ENCODE data around the gene ZMYND8.
A peak's percentile ranks its signal among the peaks of the same experiment; 100 is the strongest.
"Not testable (repeated sequence)": the region's sequence is repeated elsewhere in the genome, so short reads cannot be mapped to it uniquely, and the experiment has no call there.

The ZMYND8 gene

DNA sequence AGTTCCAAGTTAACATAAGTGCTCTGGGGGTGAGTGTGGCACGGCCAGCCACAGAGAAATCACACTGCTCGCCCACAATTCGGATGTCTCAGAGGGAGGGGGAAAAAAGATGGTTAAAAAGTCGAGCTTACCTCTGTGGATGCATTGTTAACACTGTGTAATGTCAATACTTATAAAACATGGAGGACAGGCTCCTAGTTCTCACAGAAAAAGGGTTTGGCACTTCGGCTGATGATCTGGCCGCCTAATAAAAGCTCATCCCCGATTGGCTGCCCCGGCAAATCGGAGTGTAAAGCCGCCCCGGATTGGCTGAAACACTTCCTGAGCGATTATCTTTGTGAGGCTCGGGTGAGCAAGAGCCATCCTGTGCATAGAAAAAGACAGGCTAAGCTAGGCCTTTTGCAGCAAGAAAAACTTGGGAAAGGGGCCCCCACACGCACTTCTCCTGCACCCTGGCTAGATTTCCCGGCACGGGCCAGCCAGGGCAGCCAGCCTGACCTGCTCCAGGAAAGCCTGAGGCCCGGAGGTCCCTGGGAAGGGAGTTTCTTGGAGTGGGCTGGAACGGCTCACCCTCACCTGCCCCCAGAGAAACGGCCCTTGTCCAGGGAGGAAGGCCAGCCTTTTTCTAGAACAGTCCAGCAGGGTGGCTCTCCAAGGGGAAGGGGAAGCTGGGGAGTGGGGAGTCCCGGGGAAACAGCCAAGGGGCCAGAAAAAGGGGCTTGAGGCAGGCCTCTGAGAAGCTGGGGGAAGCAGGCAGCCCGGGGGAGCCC, at the start of gene ZMYND8:
Gene ZMYND8, minus strand, starts transcription at position 174 of the 770 bp plus-strand sequence. Its CDS starts 29 bp downstream, at position 145.
- DNase-seq (ENCODE audit: low spot score) = peak; percentile 96

DNA sequence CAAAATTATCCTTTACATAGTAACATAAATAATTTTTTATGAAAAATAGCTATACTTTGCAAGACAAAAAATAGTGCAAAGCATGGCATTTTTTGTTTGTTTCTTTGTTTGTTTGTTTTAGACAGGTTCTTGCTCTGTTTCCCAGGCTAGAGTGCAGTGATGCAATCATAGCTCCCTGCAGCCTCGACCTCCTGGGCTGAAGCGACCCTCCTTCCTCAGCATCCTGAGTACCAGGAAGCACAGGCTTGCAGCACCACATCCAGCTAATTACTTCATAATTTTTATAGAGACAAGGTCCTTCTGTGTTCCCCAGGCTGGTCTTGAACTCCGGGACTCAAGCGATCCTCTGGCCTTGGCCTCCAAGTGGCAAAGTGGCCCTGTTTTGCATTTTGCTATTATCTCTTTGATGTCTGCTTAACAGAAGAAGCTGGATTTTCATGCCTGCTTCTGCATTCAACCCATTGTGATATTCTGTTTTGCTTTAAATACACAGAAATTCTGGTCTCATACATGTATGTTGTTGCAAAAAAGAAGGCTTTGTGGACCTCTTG, 49.4 kb upstream of the ZMYND8 start:
- no peak for DNase-seq (ENCODE audit: low spot score)

- DNase-seq (ENCODE audit: low spot score) = peak; percentile 18
Measured at GRCh38 chr20:47400685-47401084, 44.2 kb upstream of the ZMYND8 start.

DNA sequence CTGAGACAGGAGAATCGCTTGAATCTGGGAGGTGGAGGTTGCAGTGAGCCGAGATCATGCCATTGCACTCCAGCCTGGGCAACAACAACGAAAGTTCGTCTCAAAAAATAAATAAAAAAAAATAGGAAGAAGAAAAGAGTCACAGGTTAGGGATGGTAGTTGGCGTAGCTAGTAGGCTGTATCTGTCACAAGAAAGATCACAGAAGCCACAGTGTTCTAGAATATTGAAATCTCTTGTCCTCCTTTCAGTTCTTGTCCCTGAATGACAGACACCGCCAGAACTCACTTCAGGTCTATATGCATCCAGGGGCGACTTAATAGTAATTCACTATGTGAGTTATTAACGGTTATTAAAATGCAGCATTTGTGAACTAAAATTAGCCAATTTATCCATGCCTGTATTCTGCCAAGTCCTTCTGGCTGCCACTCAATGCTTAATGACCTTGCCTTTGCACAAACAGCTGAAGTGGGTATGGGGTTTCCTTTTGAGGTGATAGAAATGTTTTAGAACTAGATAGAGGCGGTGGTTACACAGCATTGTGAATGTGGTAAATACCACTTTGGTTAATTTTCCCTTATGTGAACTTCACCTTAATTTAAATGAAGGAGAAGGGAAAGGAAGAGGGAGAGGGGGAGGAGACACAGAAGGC, 41.3 kb upstream of the ZMYND8 start:
- DNase-seq (ENCODE audit: low spot score) = no peak

DNA sequence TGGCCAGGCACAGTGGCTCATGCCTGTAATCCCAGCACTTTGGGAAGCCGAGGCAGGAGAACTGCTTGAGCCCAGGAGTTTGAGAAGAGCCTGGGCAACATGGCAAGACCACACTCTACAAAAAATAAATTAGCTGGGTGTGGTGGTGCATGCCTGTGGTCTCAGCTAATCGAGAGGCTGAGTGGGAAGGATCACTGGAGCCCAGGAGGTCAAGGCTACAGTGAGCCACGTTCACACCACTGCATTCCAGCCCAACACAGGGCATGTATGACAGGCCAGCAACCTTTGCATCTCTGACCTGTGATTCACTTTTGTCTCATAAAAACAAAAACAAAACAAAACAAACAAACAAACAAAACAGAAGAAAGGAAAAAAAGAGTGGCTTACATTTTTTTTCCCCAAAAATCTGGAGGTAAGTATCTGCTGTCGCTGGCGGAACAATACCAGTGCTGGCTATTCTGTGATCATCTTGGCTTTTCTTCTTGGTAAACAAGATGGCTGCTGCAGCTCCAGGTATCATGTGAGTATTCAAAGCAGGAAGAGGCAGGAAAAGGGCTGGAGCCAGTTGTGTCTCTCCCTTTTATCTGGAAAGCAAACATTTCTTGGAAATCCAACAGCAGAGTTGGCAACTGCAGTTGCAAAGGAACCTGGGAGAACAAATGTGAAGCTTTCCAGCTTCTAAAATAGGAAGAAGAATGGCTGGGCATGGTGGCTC, 40.4 kb upstream of the ZMYND8 start:
- DNase-seq (ENCODE audit: low spot score) = no peak

DNA sequence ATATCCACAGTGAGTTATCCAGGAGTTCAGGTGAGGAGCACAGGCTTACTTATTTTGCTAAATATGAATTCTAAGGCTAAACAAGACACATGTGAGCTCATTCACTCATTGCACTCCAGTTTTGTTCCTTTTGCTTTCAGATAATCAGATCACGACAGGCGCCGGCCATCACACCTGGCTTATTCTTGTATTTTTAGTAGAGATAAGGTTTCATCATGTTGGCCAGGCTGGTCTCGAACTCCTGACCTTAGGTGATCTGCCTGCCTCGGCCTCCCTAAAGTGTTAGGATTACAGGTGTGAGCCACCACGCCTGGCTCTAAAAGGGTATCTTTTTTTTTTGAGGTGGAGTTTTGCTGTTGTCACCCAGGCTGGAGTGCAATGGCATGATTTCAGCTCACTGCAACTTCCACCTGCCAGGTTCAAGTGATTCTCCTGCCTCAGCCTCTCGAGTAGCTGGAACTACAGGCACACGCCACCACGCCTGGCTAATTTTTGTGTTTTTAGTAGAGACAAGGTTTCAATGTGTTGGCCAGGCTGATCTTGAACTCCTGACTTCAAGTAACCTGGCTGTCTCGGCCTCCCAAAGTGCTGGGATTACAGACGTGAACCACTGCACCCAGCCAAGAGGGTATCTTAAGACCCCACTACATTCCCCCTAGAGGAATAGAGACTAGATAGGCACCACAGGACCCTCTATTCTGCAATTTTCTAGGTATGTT, 37.5 kb upstream of the ZMYND8 start:
- DNase-seq (ENCODE audit: low spot score) = not testable (repeated sequence)

DNA sequence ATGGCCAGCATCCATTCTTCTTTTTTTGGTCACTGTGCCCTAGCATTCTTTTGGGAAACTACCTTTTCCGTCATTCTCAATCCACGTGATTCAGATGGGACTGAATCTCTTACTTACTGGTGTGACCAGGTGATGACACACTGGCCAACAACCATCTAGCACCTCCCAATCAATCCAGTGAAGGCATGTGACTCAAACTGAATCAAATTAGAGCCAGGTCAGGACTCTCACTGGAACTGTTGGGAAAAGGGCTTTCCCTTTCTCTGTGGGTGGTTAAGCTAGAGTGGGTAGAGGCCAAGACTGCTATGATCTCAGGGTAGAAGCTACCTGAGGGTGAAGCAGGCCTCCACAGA, 36.2 kb upstream of the ZMYND8 start:
- DNase-seq (ENCODE audit: low spot score) = no peak

GRCh38 chr20:47392015-47392720, 35.7 kb upstream of the ZMYND8 start:
- DNase-seq (ENCODE audit: low spot score) = peak; percentile 39

DNA sequence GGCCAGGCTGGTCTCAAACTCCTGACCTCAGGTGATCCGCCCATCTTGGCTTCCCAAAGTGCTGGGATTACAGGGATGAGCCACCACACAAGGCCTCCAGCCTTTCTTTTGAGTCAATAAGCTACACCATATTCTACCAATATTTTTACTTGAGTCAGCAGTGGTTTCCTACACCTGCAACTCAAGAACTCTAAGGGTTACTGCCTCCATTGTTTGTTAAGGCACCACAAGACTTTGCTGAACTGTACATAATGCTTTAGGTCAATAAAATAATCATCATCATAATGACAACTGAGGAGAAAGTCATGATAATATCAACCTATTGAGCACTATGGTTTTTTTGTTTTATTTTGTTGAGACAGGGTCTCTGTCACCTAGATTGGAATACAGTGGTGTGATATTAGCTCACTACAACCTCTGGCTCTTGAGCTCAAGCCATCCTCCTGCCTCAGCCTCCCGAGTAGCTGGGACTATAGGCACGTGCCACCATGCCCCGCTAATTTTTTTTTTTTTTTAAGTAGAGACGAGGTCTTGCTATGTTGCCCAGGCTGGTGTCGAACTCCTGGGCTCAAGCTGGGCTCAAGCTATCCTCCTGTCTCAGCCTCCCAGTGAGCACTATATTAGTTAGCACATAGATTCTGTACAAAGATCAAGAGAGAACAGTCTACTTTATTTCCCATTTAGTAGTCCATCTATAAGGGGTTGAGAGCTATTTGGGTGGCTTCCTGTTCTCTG, 34.9 kb upstream of the ZMYND8 start:
- DNase-seq (ENCODE audit: low spot score) = no peak

- no peak for DNase-seq (ENCODE audit: low spot score)
Measured at GRCh38 chr20:47389867-47390347, 33.4 kb upstream of the ZMYND8 start.

DNA sequence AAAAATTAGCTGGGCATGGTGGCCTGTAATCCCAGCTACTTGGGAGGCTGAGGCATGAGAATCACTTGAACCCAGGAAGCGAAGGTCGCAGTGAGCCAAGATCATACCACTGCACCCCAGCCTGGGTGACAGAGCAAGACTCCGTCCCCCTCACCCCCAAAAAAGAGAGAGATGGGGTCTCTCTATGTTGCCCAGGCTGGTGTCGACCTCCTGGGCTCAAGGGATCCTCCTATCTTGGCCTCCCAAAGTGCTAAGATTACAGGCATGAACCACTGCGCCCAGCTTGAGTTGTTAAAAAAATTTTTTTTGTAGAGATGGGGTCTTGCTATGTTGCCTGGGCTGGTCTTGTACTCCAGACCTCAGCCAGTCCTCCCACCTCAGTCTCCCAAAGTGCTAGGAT, 29.5 kb upstream of the ZMYND8 start:
- not testable (repeated sequence) for DNase-seq (ENCODE audit: low spot score)

DNA sequence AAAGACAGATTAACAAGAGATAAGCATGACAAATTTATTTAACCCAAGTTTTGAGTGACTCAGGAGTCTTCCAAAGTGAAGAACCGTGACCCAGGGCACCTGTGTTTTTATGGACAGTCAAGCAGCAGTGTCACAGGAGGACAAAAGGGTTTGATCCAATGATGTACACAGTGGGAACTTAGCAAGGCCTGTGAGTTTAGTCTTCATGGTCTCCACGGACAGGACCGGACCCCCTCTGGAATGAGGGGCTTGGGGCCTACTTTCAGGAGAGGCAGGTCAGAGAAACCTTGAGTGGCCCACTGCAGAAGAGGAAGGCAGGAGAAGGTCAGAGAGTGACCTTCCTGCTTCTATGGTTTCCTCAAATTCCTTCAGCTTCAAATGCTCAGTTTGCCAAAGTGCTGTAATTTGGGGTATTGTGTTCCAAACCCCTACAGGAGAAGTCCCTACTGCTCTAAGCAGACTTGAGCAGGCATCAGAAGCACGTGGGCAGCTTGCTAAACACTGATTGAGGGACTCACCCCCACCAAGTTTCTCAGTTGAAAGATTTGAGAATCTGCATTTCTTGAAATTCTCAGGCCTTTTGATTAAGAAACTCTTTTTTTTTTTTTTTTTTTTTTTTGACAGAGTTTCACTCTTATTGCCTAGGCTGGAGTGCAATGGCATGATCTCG, 26.4 kb upstream of the ZMYND8 start:
- DNase-seq (ENCODE audit: low spot score) = no peak

DNA sequence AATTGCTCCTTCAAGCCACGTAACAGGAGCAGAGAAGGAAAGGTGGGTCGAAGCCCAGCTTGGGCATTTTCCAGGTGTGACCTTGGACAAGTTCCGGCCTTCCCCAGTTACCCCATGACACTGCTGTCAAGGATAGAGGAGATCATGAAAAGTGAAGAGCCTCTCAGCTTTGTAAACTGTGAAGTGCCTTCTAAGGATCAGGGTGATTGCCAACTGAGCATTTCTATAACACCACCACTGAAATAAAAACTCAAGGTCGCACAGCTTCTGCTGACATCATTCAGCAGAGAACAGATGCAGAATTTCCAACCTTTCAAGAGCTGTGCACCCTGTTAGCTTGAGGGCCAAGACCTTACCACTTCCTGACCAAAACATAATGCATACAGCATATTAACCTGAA, 24.0 kb upstream of the ZMYND8 start:
- DNase-seq (ENCODE audit: low spot score) = peak; percentile 21

- DNase-seq (ENCODE audit: low spot score) = no peak
Measured at GRCh38 chr20:47379433-47380150, 23.1 kb upstream of the ZMYND8 start.

- no peak for DNase-seq (ENCODE audit: low spot score)
Measured at GRCh38 chr20:47377122-47377722, 20.7 kb upstream of the ZMYND8 start.

GRCh38 chr20:47376096-47376643, 19.7 kb upstream of the ZMYND8 start:
- DNase-seq (ENCODE audit: low spot score) = not testable (repeated sequence)

GRCh38 chr20:47374121-47374520, 17.6 kb upstream of the ZMYND8 start:
- DNase-seq (ENCODE audit: low spot score) = not testable (repeated sequence)

- no peak for DNase-seq (ENCODE audit: low spot score)
Measured at GRCh38 chr20:47373206-47373733, 16.8 kb upstream of the ZMYND8 start.

Measured in activated CD4-positive, alpha-beta T cell treated with anti-CD3 and anti-CD28 coated beads, Interleukin-2, Interleukin-4, amounts not matched to agents 100 ng/mL and 50 ng/mL, durations not matched to agents 16 hours and 8 hours (primary cell).